ENCODE results near the gene GJD3. TPM values are rescaled to one million over a fixed set of nuclear protein-coding genes. Genes with fewer than 3 reads are reported as not detected.

Gene GJD3
- total and polyA plus RNA-seq, 12 donors = 0.44 to 8.7 (median 1.9) TPM; not detected in 3

DNA sequence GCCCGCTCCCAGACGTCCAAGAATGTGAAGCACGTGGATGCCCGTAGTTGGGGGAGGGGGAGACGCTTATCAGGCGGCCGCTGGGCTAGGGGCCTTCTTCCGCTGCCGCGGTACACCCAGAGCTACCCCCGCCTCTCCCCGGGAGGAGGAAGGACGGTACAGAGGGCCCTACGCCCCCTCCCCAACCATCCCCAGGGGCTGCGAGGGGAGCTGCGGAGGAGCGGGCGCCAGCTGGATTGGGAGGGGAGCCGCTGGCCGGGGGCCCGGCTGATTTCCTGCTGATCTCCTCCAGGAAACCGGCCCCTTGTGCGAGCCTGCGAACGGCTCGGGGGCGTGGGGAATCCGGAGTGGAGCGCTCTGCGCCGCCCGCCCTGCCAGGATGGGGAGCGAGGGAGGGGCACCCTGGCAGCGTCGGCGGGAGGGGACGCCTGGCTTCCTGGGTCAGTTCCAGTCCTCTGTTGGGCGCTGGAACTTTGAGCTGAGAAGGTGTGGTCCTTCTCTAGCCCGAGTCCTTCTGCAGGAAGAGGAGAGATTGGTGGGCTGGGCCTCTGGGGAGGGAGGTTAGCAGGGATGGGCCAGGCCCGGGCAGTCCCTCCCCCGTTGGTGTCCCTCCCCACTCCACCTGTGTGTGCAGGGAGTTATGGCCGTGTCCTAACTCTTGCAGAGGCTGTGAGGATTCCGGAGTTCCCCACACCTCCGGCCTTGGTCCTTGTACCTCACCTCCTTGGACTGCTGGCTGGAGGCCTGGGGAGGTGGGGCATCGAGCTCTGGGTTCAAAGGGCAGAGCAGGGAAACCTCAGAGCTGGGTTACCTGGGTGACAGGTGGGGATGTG lies 19.2 kb downstream of the GJD3 start:
- Histone ChIP-seq H3K9me3 (replicated peaks in 1 of 3) (no peaks in the 10 kb centered on the region), H3K36me3 (replicated peaks in 1 of 2) (peaks cover 0 to 9% of the 10 kb centered on the region in 2 donors), H3K4me3 (peak overlapping the region in 2 of 4 donors; percentile 45 to 93), H3K27me3 (no peaks in the 10 kb centered on the region), H3K27ac (peak overlapping the region in 4 of 5 donors; percentile 66 to 100 (median 90)), H3K4me1 (replicated peaks in 1 of 2) (peaks cover 53 to 71% of the 10 kb centered on the region in 2 donors)
- WGBS, 4 donors = 1 to 4% (median 3%) methylated on average over 17 to 45 of the region's 45 CpGs
- DNase-seq = peak in 6 of 7 donors; percentile 61 to 79 (median 74)
- intact Hi-C loops (cut with DNase I) = no loop called here
- peak in 1 of 2 donors; percentile 15 for TF ChIP-seq POLR2A (IDR thresholded peaks at IDR 0.05)
- TF ChIP-seq, protein P1, sequence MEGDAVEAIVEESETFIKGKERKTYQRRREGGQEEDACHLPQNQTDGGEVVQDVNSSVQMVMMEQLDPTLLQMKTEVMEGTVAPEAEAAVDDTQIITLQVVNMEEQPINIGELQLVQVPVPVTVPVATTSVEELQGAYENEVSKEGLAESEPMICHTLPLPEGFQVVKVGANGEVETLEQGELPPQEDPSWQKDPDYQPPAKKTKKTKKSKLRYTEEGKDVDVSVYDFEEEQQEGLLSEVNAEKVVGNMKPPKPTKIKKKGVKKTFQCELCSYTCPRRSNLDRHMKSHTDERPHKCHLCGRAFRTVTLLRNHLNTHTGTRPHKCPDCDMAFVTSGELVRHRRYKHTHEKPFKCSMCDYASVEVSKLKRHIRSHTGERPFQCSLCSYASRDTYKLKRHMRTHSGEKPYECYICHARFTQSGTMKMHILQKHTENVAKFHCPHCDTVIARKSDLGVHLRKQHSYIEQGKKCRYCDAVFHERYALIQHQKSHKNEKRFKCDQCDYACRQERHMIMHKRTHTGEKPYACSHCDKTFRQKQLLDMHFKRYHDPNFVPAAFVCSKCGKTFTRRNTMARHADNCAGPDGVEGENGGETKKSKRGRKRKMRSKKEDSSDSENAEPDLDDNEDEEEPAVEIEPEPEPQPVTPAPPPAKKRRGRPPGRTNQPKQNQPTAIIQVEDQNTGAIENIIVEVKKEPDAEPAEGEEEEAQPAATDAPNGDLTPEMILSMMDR (IDR thresholded peaks at IDR 0.05) = no peak

DNA sequence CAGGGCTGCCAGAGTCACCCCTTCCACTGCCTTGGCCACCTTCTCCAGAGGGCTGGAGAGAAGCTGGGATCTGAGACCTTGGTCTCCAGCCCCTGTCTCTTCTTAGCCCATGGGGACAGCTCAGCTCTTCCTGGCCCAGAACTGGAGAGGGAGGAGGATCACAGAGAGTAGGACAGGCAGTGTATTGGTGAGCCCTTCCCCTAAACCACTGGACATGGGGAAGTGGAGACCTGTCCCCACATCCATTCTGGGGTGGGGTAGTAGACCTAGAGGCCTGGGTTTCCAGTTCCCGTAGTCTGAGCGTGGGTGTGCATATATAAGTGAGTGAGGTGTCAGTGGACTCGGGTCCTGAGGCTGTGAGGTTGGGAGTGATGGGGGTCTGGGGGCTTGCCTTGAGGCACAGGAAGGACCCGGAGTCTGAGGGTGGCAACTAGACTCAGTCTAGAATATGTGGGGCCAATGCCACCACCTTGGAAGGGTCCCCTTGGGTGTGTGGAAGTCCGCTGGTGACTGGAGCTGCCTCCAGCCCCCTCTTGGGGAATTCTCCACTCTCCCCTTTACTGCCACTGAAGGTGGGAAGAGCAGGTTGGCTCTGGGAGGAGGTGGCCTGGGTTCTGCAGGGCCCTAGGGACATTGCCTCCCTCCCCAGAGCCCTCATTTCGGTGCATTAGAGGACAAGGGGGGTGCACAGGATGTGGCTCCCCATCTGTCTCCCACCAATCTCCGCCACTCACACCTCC lies 19.9 kb downstream of the GJD3 start:
- DNase-seq = peak in 2 of 7 donors; percentile 17 to 57
- peaks cover 54 to 71% of the 10 kb centered on the region in 2 donors for H3K4me1 ChIP-seq (replicated peaks in 1 of 2)
- 42 to 53% (median 45%) methylated on average over 3 to 7 of the region's 7 CpGs for WGBS, 4 donors
- H3K9me3 ChIP-seq (replicated peaks in 1 of 3) = no peaks in the 10 kb centered on the region
- H3K36me3 ChIP-seq (replicated peaks in 1 of 2) = peaks cover 0 to 9% of the 10 kb centered on the region in 2 donors
- intact Hi-C loops (cut with DNase I) = no loop called here
- no peaks in the 10 kb centered on the region for H3K27me3 ChIP-seq
- H3K4me3 ChIP-seq = peak overlapping the region in 2 of 4 donors; percentile 45 to 93
- no peak for TF ChIP-seq POLR2A (IDR thresholded peaks at IDR 0.05)
- TF ChIP-seq, protein P1 (IDR thresholded peaks at IDR 0.05) = no peak
- H3K27ac ChIP-seq = peak overlapping the region in 4 of 5 donors; percentile 66 to 100 (median 90)

DNA sequence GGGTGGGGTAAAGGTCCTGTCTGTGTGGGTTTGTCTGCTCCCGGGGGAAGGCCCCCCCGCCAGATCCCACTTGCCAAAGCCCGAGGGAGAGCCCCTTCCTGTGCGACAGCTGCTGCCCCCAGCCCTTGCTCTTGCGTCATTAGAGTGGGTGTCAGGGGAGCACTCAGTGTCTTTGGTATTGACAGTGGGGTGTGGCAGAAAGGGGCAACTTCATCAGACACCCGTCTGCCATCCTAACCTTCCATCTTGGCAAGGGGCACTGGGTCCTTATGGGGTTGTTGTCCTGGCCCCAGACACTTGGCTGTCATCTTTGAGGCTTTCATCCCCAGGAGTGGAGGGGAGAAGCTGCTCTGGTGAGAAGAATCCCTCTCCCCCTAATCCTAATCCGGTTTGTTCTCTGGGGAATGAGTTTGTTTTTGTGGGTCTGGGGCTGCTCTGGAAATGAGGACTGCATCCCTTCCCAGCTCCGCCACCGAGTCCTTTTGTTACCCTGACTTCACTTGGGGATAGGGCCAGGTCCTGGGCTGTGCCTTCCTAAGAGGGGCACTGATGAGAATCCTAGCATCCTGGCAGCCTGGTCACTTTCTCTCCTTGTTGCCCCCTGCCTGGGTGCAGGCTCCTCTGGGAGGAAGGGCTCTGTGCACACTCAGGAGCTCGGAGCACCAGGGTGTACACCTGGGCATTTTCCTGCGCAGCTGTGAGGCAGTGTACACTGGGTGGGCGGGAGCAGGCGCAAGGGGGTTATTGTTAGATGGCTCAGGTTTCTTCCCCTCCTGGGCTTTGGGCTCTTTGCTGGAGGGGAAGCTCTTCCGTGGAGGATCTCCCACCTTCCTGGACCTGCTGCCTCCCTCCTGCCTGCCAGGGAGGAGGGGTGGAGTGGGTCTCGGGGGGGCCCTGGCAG lies 21.1 kb downstream of the GJD3 start:
- TF ChIP-seq POLR2A (IDR thresholded peaks at IDR 0.05) = no peak
- TF ChIP-seq, protein P1 (IDR thresholded peaks at IDR 0.05) = no peak
- peak overlapping the region in 4 of 5 donors; percentile 88 to 100 (median 90) for H3K27ac ChIP-seq
- H3K27me3 ChIP-seq = no peaks in the 10 kb centered on the region
- intact Hi-C loops (cut with DNase I) = no loop called here
- no peaks in the 10 kb centered on the region for H3K9me3 ChIP-seq (replicated peaks in 1 of 3)
- 39 to 66% (median 51%) methylated on average over 9 to 15 of the region's 15 CpGs for WGBS, 4 donors
- peaks cover 45 to 71% of the 10 kb centered on the region in 2 donors for H3K4me1 ChIP-seq (replicated peaks in 1 of 2)
- peak in 2 of 7 donors; percentile 40 to 78 for DNase-seq
- peaks cover 0 to 2% of the 10 kb centered on the region in 2 donors for H3K36me3 ChIP-seq (replicated peaks in 1 of 2)
- H3K4me3 ChIP-seq = peak overlapping the region in 2 of 4 donors; percentile 77 to 93
